T-helper 1 cell treated with Interleukin-12 subunit alpha and Interleukin-12 subunit beta and Interleukin-4 antibody, amounts not matched to agents 30 ng/mL and 1 ng/mL, for 36 hours (primary cell): Measurements from ENCODE around the gene ERC1. TPM values are rescaled to one million over a fixed set of nuclear protein-coding genes. Genes with fewer than 3 reads are reported as not detected.
"Not testable (repeated sequence)": the region's sequence is repeated elsewhere in the genome, so short reads cannot be mapped to it uniquely, and the experiment has no call there.

Experiments
- intact Hi-C: fragments of 100-400 bp; cut with micrococcal nuclease; formaldehyde crosslinking; loops from one replicate; pipeline ENCODE4 v1.15.1; 2024
- total RNA-seq: library from RNA; stranded (reverse); gene quantifications from 2 replicates; pipeline ENCODE4 v1.2.3, GENCODE V29; 2022

The ERC1 gene
- total RNA-seq, 1 donor from 2014 or later = 37.8 TPM

- intact Hi-C loops = no loop called here
Observed at GRCh38 chr12:981176-981828, 9.7 kb upstream of the ERC1 start.

- intact Hi-C loops = no loop called here
Observed at GRCh38 chr12:981961-982360, 9.1 kb upstream of the ERC1 start.

GRCh38 chr12:988646-989045, 2.4 kb upstream of the ERC1 start:
- intact Hi-C loops = no loop called here

GRCh38 chr12:989051-989450, 2.0 kb upstream of the ERC1 start:
- intact Hi-C loops = no loop called here

- intact Hi-C loops = loop anchor here (2.0 to 5.0 kb wide), 9 partner anchors 102 to 671 kb away; partner anchors contain the start of genes CCDC77, FBXL14 and KDM5A
Observed at GRCh38 chr12:989751-990660, 1.0 kb upstream of the ERC1 start.

GRCh38 chr12:991350-992333, 619 bp downstream of the ERC1 start:
- intact Hi-C loops = loop anchor here (1.0 to 5.0 kb wide), 11 partner anchors 42 to 669 kb away; partner anchors contain the start of genes CCDC77, FBXL14, KDM5A and RAD52

GRCh38 chr12:992647-993046, 1.6 kb downstream of the ERC1 start:
- intact Hi-C loops = loop anchor here (5.0 kb wide), 3 partner anchors 100 to 360 kb away; no protein-coding TSS in a partner anchor

- intact Hi-C loops = no loop called here
Observed at GRCh38 chr12:996881-997280, 5.9 kb downstream of the ERC1 start.

GRCh38 chr12:997505-997904, 6.5 kb downstream of the ERC1 start:
- intact Hi-C loops = no loop called here

- intact Hi-C loops = no loop called here
Observed at GRCh38 chr12:998020-998874, 7.2 kb downstream of the ERC1 start.

GRCh38 chr12:999736-1000135, 8.7 kb downstream of the ERC1 start:
- intact Hi-C loops = not testable (repeated sequence)

GRCh38 chr12:1001507-1001906, 10.5 kb downstream of the ERC1 start:
- intact Hi-C loops = no loop called here

GRCh38 chr12:1003600-1004271, 12.7 kb downstream of the ERC1 start:
- intact Hi-C loops = no loop called here

- intact Hi-C loops = no loop called here
Observed at GRCh38 chr12:1006255-1006654, 15.2 kb downstream of the ERC1 start.

- intact Hi-C loops = no loop called here
Observed at GRCh38 chr12:1007276-1007675, 16.3 kb downstream of the ERC1 start.

GRCh38 chr12:1007994-1008393, 17.0 kb downstream of the ERC1 start:
- intact Hi-C loops = no loop called here

GRCh38 chr12:1011091-1011490, 20.1 kb downstream of the ERC1 start:
- intact Hi-C loops = no loop called here

GRCh38 chr12:1013618-1014489, 22.8 kb downstream of the ERC1 start:
- intact Hi-C loops = no loop called here

GRCh38 chr12:1019283-1019682, 28.3 kb downstream of the ERC1 start:
- intact Hi-C loops = no loop called here
